K562 (cell line): ENCODE measurements around the gene TMEM72. TPM values are rescaled to one million over a fixed set of nuclear protein-coding genes. Genes with fewer than 3 reads are reported as not detected.

Source experiments
- ATAC-seq: fragments of 200-7000 bp; cut with Tn5 transposase; 3 replicates; pipeline ENCODE4 v1.9.1; 2020; ENCODE audit warnings: moderate library complexity
- BruUV-seq: library from RNA; stranded (reverse); fragments of 400-500 nt; replicated peaks from 2 replicates; lab custom pipeline; 2021; lab: Mats Ljungman, UMichigan
- CTCF ChIA-PET: fragments of 300-600 bp; formaldehyde crosslinking; extraction: SDS; loops from one replicate; lab custom pipeline; 2021; ENCODE audit warnings: low intra/inter-chr PET ratio; lab: Yijun Ruan, JAX
- POLR2A ChIA-PET: fragments of 300-600, 350-650 bp; sonication (Branson Sonifier 250); formaldehyde crosslinking; extraction: SDS; loops from one replicate; lab custom pipeline; 2021; ENCODE audit warnings: antibody characterized with exemption, inconsistent platforms; lab: Yijun Ruan, JAX
- DNase-seq, 4 experiments: peaks; one replicate each; pipeline versions ENCODE4 v3.0.0 to v3.0.0-alpha.2; 2011 to 2018; ENCODE audit warnings: low spot score in 3 of 4, mixed read lengths in 3 of 4; ENCODE audit errors: extremely low read depth in 1 of 4
- FAIRE-seq: peaks from 2 replicates; lab custom pipeline; 2011; peaks lifted over from hg19 to GRCh38; lab: Jason Lieb, UNC
- H2AFZ ChIP-seq: 2 replicates; pipeline ENCODE4 v1.6.0; 2011; ENCODE audit warnings: low read depth, low read length, control low read depth, inconsistent platforms
- H3K27ac ChIP-seq: fragments of 200-600 bp; 3 replicates; pipeline ENCODE4 v1.8.0; 2011; ENCODE audit warnings: low read depth, mild to moderate bottlenecking, control low read depth, inconsistent platforms, low read length, moderate library complexity, mixed read lengths; ENCODE audit errors: extremely low read depth
- H3K27me3 ChIP-seq, 2 experiments: fragments of 300-600 bp in 1 of 2; 2 replicates in 1 of 2; 3 replicates in 1 of 2; pipeline versions ENCODE4 v1.6.0 to v1.8.0; 2011; ENCODE audit warnings: inconsistent platforms in 2 of 2, low read length in 2 of 2, mild to moderate bottlenecking in 1 of 2, mixed read lengths in 1 of 2, moderate library complexity in 1 of 2; ENCODE audit not compliant: control insufficient read depth in 2 of 2, insufficient read depth in 2 of 2
- H3K36me3 ChIP-seq: fragments of 300-600 bp; 3 replicates; pipeline ENCODE4 v1.8.0; 2011; ENCODE audit warnings: mild to moderate bottlenecking, low read length, inconsistent platforms; ENCODE audit not compliant: control insufficient read depth, insufficient read depth
- H3K4me1 ChIP-seq, 2 experiments: fragments of 200-600 bp in 1 of 2; replicated peaks in 1 of 2; 2 replicates in 1 of 2; 3 replicates in 1 of 2; pipeline versions ENCODE4 v1.5.1 to v1.8.0; 2011; ENCODE audit warnings: inconsistent platforms in 2 of 2, low read length in 2 of 2, mild to moderate bottlenecking in 1 of 2, mixed read lengths in 1 of 2, moderate library complexity in 1 of 2; ENCODE audit not compliant: control insufficient read depth in 2 of 2, insufficient read depth in 2 of 2
- H3K4me2 ChIP-seq: 2 replicates; pipeline ENCODE4 v1.6.1; 2011; ENCODE audit warnings: low read length, control low read depth, inconsistent platforms, mixed read lengths; ENCODE audit not compliant: insufficient read depth
- H3K4me3 ChIP-seq: fragments of 200-600 bp; sonication (generic), shearing (Covaris generic); 2 replicates; pipeline ENCODE4 v1.5.1; 2016; ENCODE audit warnings: control low read depth, inconsistent platforms
- H3K79me2 ChIP-seq: fragments of 200-600 bp; 3 replicates; pipeline ENCODE4 v1.8.0; 2011; ENCODE audit warnings: low read length, inconsistent platforms; ENCODE audit not compliant: control insufficient read depth, insufficient read depth
- H3K9ac ChIP-seq, 2 experiments: 2 replicates each; pipeline versions ENCODE4 v1.6.0 to v1.6.1; 2011; ENCODE audit warnings: low read depth in 2 of 2, low read length in 2 of 2, control low read depth in 1 of 2, inconsistent platforms in 1 of 2, mild to moderate bottlenecking in 1 of 2, mixed read lengths in 1 of 2; ENCODE audit not compliant: insufficient read depth in 1 of 2
- H3K9me1 ChIP-seq: one replicate; pipeline ENCODE4 v1.6.0; 2011; ENCODE audit warnings: inconsistent platforms, mild to moderate bottlenecking, low read length, moderate library complexity; ENCODE audit not compliant: control insufficient read depth, insufficient read depth
- H3K9me3 ChIP-seq: replicated peaks from 2 replicates; pipeline ENCODE4 v1.5.1; 2011; ENCODE audit warnings: low read depth, low read length, inconsistent platforms; ENCODE audit not compliant: control insufficient read depth, insufficient read depth
- H4K20me1 ChIP-seq: replicated peaks from 2 replicates; pipeline ENCODE4 v1.6.1; 2011; ENCODE audit warnings: low read length, inconsistent platforms, mixed read lengths; ENCODE audit not compliant: control insufficient read depth, insufficient read depth
- ATF3 ChIP-seq, 2 experiments: fragments of 450-650 bp in 1 of 2; sonication (generic) in 1 of 2; formaldehyde crosslinking in 1 of 2; IDR thresholded peaks in 1 of 2; conservative IDR thresholded peaks in 1 of 2; 2 replicates each; pipeline versions ENCODE4 v1.6.1 to v1.8.1; 2016 to 2023; ENCODE audit warnings: mild to moderate bottlenecking in 2 of 2, moderate library complexity in 2 of 2, inconsistent platforms in 1 of 2, missing genetic modification reagents in 1 of 2
- ATF4 ChIP-seq: fragments of 450-650 bp; formaldehyde crosslinking; IDR thresholded peaks from 2 replicates; pipeline ENCODE4 v1.4.0; 2022; ENCODE audit warnings: mild to moderate bottlenecking, moderate library complexity
- ATF7 ChIP-seq: fragments of 450-650 bp; IDR thresholded peaks from 2 replicates; pipeline ENCODE4 v1.7.1; 2014; ENCODE audit warnings: mild to moderate bottlenecking, moderate library complexity
- BHLHE40 ChIP-seq: IDR thresholded peaks from 2 replicates; pipeline ENCODE4 v1.6.1; 2011; ENCODE audit warnings: low read length, improper control_type of control experiment
- CTBP1 ChIP-seq: fragments of 450-650 bp; IDR thresholded peaks from 2 replicates; pipeline ENCODE4 v1.6.1; 2016; ENCODE audit warnings: borderline replicate concordance
- EP300 ChIP-seq: IDR thresholded peaks from 2 replicates; pipeline ENCODE4 v1.6.1; 2012; ENCODE audit warnings: low read length, improper control_type of control experiment
- EZH2 ChIP-seq: IDR thresholded peaks from 2 replicates; pipeline ENCODE4 v1.6.1; 2012; ENCODE audit warnings: low read depth, mild to moderate bottlenecking, inconsistent platforms, low read length, borderline replicate concordance
- GATA2 ChIP-seq: sonication (generic); formaldehyde crosslinking; IDR thresholded peaks from 2 replicates; pipeline ENCODE4 v1.4.0; 2020; ENCODE audit warnings: mild to moderate bottlenecking, missing genetic modification reagents
- GATAD2A ChIP-seq: fragments of 450-650 bp; IDR thresholded peaks from 2 replicates; pipeline ENCODE4 v1.6.1; 2017
- MEIS2 ChIP-seq: fragments of 450-650 bp; IDR thresholded peaks from 2 replicates; pipeline ENCODE4 v1.6.1; 2014; ENCODE audit warnings: mild to moderate bottlenecking; ENCODE audit not compliant: partially characterized antibody
- NR3C1 ChIP-seq: sonication (generic); formaldehyde crosslinking; IDR thresholded peaks from 2 replicates; pipeline ENCODE4 v1.8.1; 2022; ENCODE audit warnings: missing genetic modification reagents
- NRF1 ChIP-seq, 2 experiments: fragments of 450-650 bp; IDR thresholded peaks in 1 of 2; conservative IDR thresholded peaks in 1 of 2; 2 replicates each; pipeline ENCODE4 v1.6.1; 2014; ENCODE audit warnings: mild to moderate bottlenecking in 2 of 2
- SMAD4 ChIP-seq: fragments of 250-450 bp; sonication (Bioruptor Pico); conservative IDR thresholded peaks from 2 replicates; pipeline ENCODE4 v1.8.0; 2021; ENCODE audit warnings: inconsistent platforms, mild to moderate bottlenecking, moderate library complexity
- TAL1 ChIP-seq: fragments of 450-650 bp; IDR thresholded peaks from 2 replicates; pipeline ENCODE4 v1.6.1; 2016; ENCODE audit warnings: mild to moderate bottlenecking
- TCF3 ChIP-seq: sonication (generic); formaldehyde crosslinking; IDR thresholded peaks from 2 replicates; pipeline ENCODE4 v1.4.0; 2020; ENCODE audit warnings: mild to moderate bottlenecking, missing genetic modification reagents
- WGBS: fragments of 100-300 bp; shearing (Covaris generic); methylation state at CpG from one replicate; pipeline ENCODE4 v1.1.6; 2016; ENCODE audit warnings: low coverage, mixed read lengths; ENCODE audit not compliant: insufficient coverage; ENCODE audit errors: missing lambda C conversion rate; 5-methylcytosine and 5-hydroxymethylcytosine counted together
- in situ Hi-C: fragments of 300-500 bp; cut with MboI; formaldehyde crosslinking; loops from 4 replicates; pipeline ENCODE4 v1.15.0; 2018; ENCODE audit warnings: inconsistent platforms, mixed read lengths
- intact Hi-C: fragments of 100-400 bp; cut with micrococcal nuclease; formaldehyde crosslinking; loops from 2 replicates; pipeline ENCODE4 v1.14.2; 2022
- polyA plus RNA-seq, 8 experiments: library from polyadenylated mRNA; depleted of rRNA in 4 of 8; stranded (reverse) in 5 of 8; unstranded in 3 of 8; fragments of >200 nt; fragmentation: Nextera tagmentation in 2 of 8; fragmentation: Illumina TruSeq in 1 of 8; extraction: Ambion mirVana in 2 of 8; extraction: Trizol in 1 of 8; gene quantifications; 2 replicates each; pipeline versions ENCODE4 v1.2.1 to v1.2.3, GENCODE V29; 2011 to 2014; ENCODE audit warnings: inconsistent platforms in 1 of 8, missing spikeins in 1 of 8
- total RNA-seq, 7 experiments: library from RNA; depleted of rRNA in 6 of 7; stranded (reverse); fragments of >200 nt in 6 of 7; fragmentation: Illumina TruSeq in 2 of 7; extraction: Trizol in 2 of 7; gene quantifications; 2 replicates each; pipeline versions ENCODE4 v1.2.1 to v1.2.3, GENCODE V29; 2011 to 2021; ENCODE audit warnings: low replicate concordance in 1 of 7

The TMEM72 gene
- total and polyA plus RNA-seq, 9 of the 15 experiments (the other 6 are each of a cell fraction or from before 2014, with no cell fraction given), result not detected

GRCh38 chr10:44984671-44985101, 73.5 kb downstream of the TMEM72 start:
- no peaks in the 10 kb centered on the region for H3K9me1 ChIP-seq
- DNase-seq (no peak), FAIRE-seq (no peak), ATAC-seq (no peak)
- ChIA-PET CTCF (no interaction called here), POLR2A (interaction anchor here (0.6 kb wide), 1 partner anchor 9 kb away, joined by 3 read pairs; no protein-coding TSS in a partner anchor)
- no peaks in the 10 kb centered on the region for H3K9me3 ChIP-seq
- intact Hi-C loops, result no loop called here
- peaks cover 14 to 33% of the 10 kb centered on the region in 2 experiments for H3K27me3 ChIP-seq
- TF ChIP-seq BHLHE40 (0 out of 2 replicates have a peak, but pooled peaks have one; percentile 17), EZH2 (no peak)
- 50% methylated on average over 14 of the region's 15 CpGs for WGBS
- no peak overlapping the region for H3K4me3 ChIP-seq
- no peak overlapping the region for H3K27ac ChIP-seq
- no peak overlapping the region; a peak in 1 of 4 replicates for H3K9ac ChIP-seq
- in situ Hi-C loops, result no loop called here
- H3K79me2 ChIP-seq, result no peaks in the 10 kb centered on the region
- H3K36me3 ChIP-seq, result no peaks in the 10 kb centered on the region
- no peak overlapping the region for H2AFZ ChIP-seq
- BruUV-seq, result no TSS peak
- peaks cover 22 to 30% of the 10 kb centered on the region in 2 experiments for H3K4me1 ChIP-seq
- H3K4me2 ChIP-seq, result no peak overlapping the region
- H4K20me1 ChIP-seq, result 0 out of 2 replicates have a peak, but pooled peaks cover 3% of the 10 kb centered on the region

GRCh38 chr10:44985175-44985681, 74.1 kb downstream of the TMEM72 start:
- no TSS peak for BruUV-seq
- Histone ChIP-seq H3K9me3 (no peaks in the 10 kb centered on the region), H3K4me1 (peaks cover 17 to 34% of the 10 kb centered on the region in 2 experiments), H3K4me3 (no peak overlapping the region), H3K79me2 (no peaks in the 10 kb centered on the region), H3K27ac (no peak overlapping the region), H4K20me1 (0 out of 2 replicates have a peak, but pooled peaks cover 3% of the 10 kb centered on the region), H3K9me1 (no peaks in the 10 kb centered on the region), H2AFZ (no peak overlapping the region), H3K36me3 (no peaks in the 10 kb centered on the region), H3K4me2 (no peak overlapping the region), H3K27me3 (peaks cover 14 to 38% of the 10 kb centered on the region in 2 experiments), H3K9ac (no peak overlapping the region)
- ATAC-seq (no peak), DNase-seq (no peak), FAIRE-seq (no peak)
- intact Hi-C loops (no loop called here), in situ Hi-C loops (no loop called here)
- CTCF ChIA-PET, result no interaction called here
- POLR2A ChIA-PET, result no interaction called here
- 15% methylated on average over 9 of the region's 9 CpGs for WGBS
- TF ChIP-seq ATF4 (CRISPR knock-in tag) (peak; percentile 69; the same call in 1 of the 2 replicates), GATAD2A (no peak), EP300 (peak; percentile 51; the same call in 1 of the 2 replicates), ATF3 (IDR thresholded peaks at IDR 0.05) (peak; percentile 49; the same call in 1 of the 2 replicates), ATF3 (CRISPR knock-in tag; conservative IDR thresholded peaks at IDR 0.05) (no peak), ATF7 (peak; percentile 66), NRF1 (conservative IDR thresholded peaks at IDR 0.05 in 1 of 2, IDR thresholded peaks at IDR 0.05 in 1 of 2) (0 out of 4 replicates have a peak, but pooled peaks of 1 of the 2 experiments have one; percentile 27), CTBP1 (peak; percentile 61; the same call in 1 of the 2 replicates), SMAD4 (CRISPR knock-in tag) (peak; percentile 54), NR3C1 (CRISPR knock-in tag) (no peak), MEIS2 (peak; percentile 74), TAL1 (peak; percentile 76), GATA2 (CRISPR knock-in tag) (0 out of 2 replicates have a peak, but pooled peaks have one; percentile 8), TCF3 (CRISPR knock-in tag) (peak; percentile 71)
